Measurements from ENCODE around the gene SMAD2.

- TF ChIP-seq CTCF (conservative IDR thresholded peaks at IDR 0.05; ENCODE audit: low read length) (no peak), EZH2phosphoT487 (IDR thresholded peaks at IDR 0.05; ENCODE audit: borderline replicate concordance, low read depth, low read length) (no peak)
These were observed 131.1 kb downstream of the SMAD2 start for GRCh38 chr18:47799376-47799775.
